ENCODE data around the gene AKNA. TPM values are rescaled to one million over a fixed set of nuclear protein-coding genes. Genes with fewer than 3 reads are reported as not detected.

AKNA gene
- total and polyA plus RNA-seq, 2 of the 8 experiments (the other 6 are each of a cell fraction or from before 2014, with no cell fraction given) = 21.0 to 27.4 TPM

- no peak overlapping the region for H3K4me3 ChIP-seq (ENCODE audit: extremely low read depth in 1 of 4, insufficient read depth in 2 of 4, low read depth in 3 of 4, low read length in 4 of 4)
- H4K20me1 ChIP-seq (replicated peaks in 1 of 2; ENCODE audit: control insufficient read depth in 1 of 2, insufficient read depth in 2 of 2, low read length in 2 of 2) = no peaks in the 10 kb centered on the region
- H2AFZ ChIP-seq (ENCODE audit: low read length) = no peak overlapping the region
- H3K23me2 ChIP-seq (ENCODE audit: low read depth, low read length) = peaks cover 1% of the 10 kb centered on the region; the same call in 1 of the 2 replicates
- no peak overlapping the region for H3K18ac ChIP-seq (ENCODE audit: extremely low read depth, low read length)
- no peak overlapping the region for H3K23ac ChIP-seq (ENCODE audit: insufficient read length)
- no peak overlapping the region for H4K5ac ChIP-seq (ENCODE audit: insufficient read length, low read depth, low read length)
- CTCF ChIA-PET (ENCODE audit: partially characterized antibody) = interaction anchor here (0.7 to 4.6 kb wide), 6 partner anchors 15 to 231 kb away, joined by 3 to 29 read pairs (median 4); no protein-coding TSS in a partner anchor
- no peak overlapping the region for H2BK20ac ChIP-seq (ENCODE audit: low read length)
- peak in 1 of 2 experiments; percentile 33 for DNase-seq (ENCODE audit: low read depth in 1 of 2, low spot score in 2 of 2)
- no peak overlapping the region for H2BK120ac ChIP-seq (replicated peaks; ENCODE audit: low read depth, low read length)
- no peaks in the 10 kb centered on the region for H3K79me1 ChIP-seq (ENCODE audit: low read depth, low read length)
- no peak overlapping the region for H2BK15ac ChIP-seq (ENCODE audit: low read length)
- H2BK5ac ChIP-seq (ENCODE audit: low read depth, low read length) = no peak overlapping the region
- H3K9ac ChIP-seq (replicated peaks in 1 of 4; ENCODE audit: extremely low read depth in 1 of 4, low read depth in 3 of 4, low read length in 3 of 4) = no peak overlapping the region
- no peaks in the 10 kb centered on the region for H3K79me2 ChIP-seq (ENCODE audit: control insufficient read depth in 1 of 2, insufficient read depth in 2 of 2, low read length in 2 of 2)
- no peaks in the 10 kb centered on the region for H3K27me3 ChIP-seq (replicated peaks in 1 of 4; ENCODE audit: control insufficient read depth in 3 of 4, extremely low read depth in 1 of 4, insufficient read depth in 3 of 4, low read length in 3 of 4)
- no peak for FAIRE-seq
- H3K36me3 ChIP-seq (ENCODE audit: control insufficient read depth in 2 of 4, insufficient read depth in 4 of 4, low read length in 3 of 4) = no peaks in the 10 kb centered on the region
- no peak overlapping the region for H2AK5ac ChIP-seq (ENCODE audit: low read depth, low read length)
- H3K9me3 ChIP-seq (ENCODE audit: insufficient read depth in 2 of 2, low read depth in 1 of 2, low read length in 1 of 2) = no peaks in the 10 kb centered on the region
- H3K27ac ChIP-seq (ENCODE audit: low read depth, low read length) = no peak overlapping the region
- POLR2A ChIA-PET (ENCODE audit: partially characterized antibody) = interaction anchor here (0.6 kb wide), 1 partner anchor 1879 kb away, joined by 3 read pairs; no protein-coding TSS in a partner anchor
- 91% methylated on average over 7 of the region's 7 CpGs; no CpG with 5 or more reads in 1 of the 2 experiments for WGBS, 2 experiments (ENCODE audit: extremely low coverage in 1 of 2, insufficient coverage in 1 of 2, insufficient read length in 1 of 2, insufficient replicate concordance in 2 of 2, low coverage in 1 of 2, low lambda C conversion rate in 2 of 2, missing lambda C conversion rate in 1 of 2)
- no peak overlapping the region for H4K91ac ChIP-seq (replicated peaks; ENCODE audit: insufficient read length, low read length)
- no peak overlapping the region for H3K4me2 ChIP-seq (ENCODE audit: insufficient read depth in 1 of 2, low read depth in 2 of 2, low read length in 2 of 2)
- H3K4me1 ChIP-seq (replicated peaks in 1 of 4; ENCODE audit: control insufficient read depth in 3 of 4, insufficient read depth in 4 of 4, low read length in 3 of 4) = no peaks in the 10 kb centered on the region
- no peak overlapping the region for H3K4ac ChIP-seq (replicated peaks; ENCODE audit: insufficient read length, low read depth, low read length)
- H4K8ac ChIP-seq (ENCODE audit: extremely low read depth, insufficient read depth, low read length) = no peak overlapping the region
- no peak overlapping the region for H3K56ac ChIP-seq (replicated peaks; ENCODE audit: insufficient read length, low read depth, low read length)
- H2BK12ac ChIP-seq (ENCODE audit: low read depth, low read length) = no peak overlapping the region
- H3K14ac ChIP-seq (ENCODE audit: insufficient read length) = no peak overlapping the region
- TF ChIP-seq GTF2F1 (IDR thresholded peaks at IDR 0.05; ENCODE audit: borderline replicate concordance, low read depth, low read length) (no peak), TAF1 (IDR thresholded peaks at IDR 0.05; ENCODE audit: low read depth, low read length) (no peak), GABPA (IDR thresholded peaks at IDR 0.05; ENCODE audit: borderline replicate concordance, insufficient read depth, low read length) (no peak), KDM5A (IDR thresholded peaks at IDR 0.05; ENCODE audit: low read length) (no peak), NRF1 (IDR thresholded peaks at IDR 0.05; ENCODE audit: low read depth, low read length) (no peak), RXRA (IDR thresholded peaks at IDR 0.05; ENCODE audit: insufficient read depth, low read depth, low read length) (no peak), ZNF274 (IDR thresholded peaks at IDR 0.05; ENCODE audit: borderline replicate concordance, extremely low read depth, low read length) (no peak), SIRT6 (IDR thresholded peaks at IDR 0.05; ENCODE audit: low read length) (no peak), BRCA1 (IDR thresholded peaks at IDR 0.05; ENCODE audit: low read depth, low read length) (no peak), TAF7 (optimal IDR thresholded peaks at IDR 0.05; ENCODE audit: borderline replicate concordance, low read depth, low read length) (no peak), CEBPB (IDR thresholded peaks at IDR 0.05; ENCODE audit: low read depth, low read length) (no peak), PHF8 (conservative IDR thresholded peaks at IDR 0.05; ENCODE audit: low read depth, low read length) (no peak), SP1 (IDR thresholded peaks at IDR 0.05; ENCODE audit: low read depth, low read length) (no peak), NANOG (IDR thresholded peaks at IDR 0.05; ENCODE audit: insufficient read depth, low read depth, low read length, poor library complexity, severe bottlenecking) (no peak), SIX5 (IDR thresholded peaks at IDR 0.05; ENCODE audit: low read depth, low read length) (no peak)
Observed at GRCh38 chr9:114314256-114314867, 73.4 kb downstream of the AKNA start.
